Camera-type eye (tissue), 1 donor: Measurements from ENCODE around the gene INSL6. TPM values are rescaled to one million over a fixed set of nuclear protein-coding genes. Genes with fewer than 3 reads are reported as not detected.

Source experiments
- total RNA-seq: library from RNA; depleted of rRNA; stranded (reverse); fragments of >200 nt; gene quantifications from one replicate; pipeline ENCODE4 v1.2.3, GENCODE V29; 2014

INSL6 gene, protein sequence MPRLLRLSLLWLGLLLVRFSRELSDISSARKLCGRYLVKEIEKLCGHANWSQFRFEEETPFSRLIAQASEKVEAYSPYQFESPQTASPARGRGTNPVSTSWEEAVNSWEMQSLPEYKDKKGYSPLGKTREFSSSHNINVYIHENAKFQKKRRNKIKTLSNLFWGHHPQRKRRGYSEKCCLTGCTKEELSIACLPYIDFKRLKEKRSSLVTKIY
- not detected for total RNA-seq

DNA sequence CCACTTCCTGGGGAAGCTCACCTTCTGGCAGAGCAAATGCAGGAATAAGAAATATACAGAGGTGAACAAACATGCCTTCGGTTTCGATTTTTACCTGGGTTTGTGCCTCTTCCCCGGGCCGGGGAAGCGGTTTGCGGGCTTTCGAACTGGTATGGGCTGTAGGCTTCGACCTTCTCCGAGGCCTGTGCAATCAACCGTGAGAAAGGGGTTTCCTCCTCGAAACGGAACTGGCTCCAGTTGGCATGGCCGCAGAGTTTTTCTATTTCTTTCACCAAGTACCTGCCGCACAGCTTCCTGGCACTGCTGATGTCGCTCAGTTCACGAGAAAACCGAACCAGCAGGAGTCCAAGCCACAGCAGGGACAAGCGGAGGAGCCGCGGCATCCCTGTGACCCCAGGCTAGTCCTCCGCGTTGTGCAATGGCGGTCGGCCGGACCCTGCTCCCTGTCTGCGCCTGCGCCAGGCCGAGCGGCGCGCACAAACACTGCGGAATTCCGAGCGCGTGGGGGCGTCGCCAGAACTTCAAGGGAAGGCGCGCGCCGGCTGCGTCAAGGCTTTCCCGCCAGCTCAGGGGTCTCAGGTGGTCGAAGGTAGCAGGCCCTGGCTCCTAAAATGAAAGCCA, at the start of gene INSL6:
Gene INSL6, minus strand, starts transcription at position 420 of the 621 bp plus-strand sequence. Its CDS starts 37 bp downstream, at position 383.

GRCh38 chr9:5231212-5231611, 45.8 kb upstream of the INSL6 start, which contains the start of gene INSL4:
INSL4 (plus strand) TSS chr9:5231419; CDS start chr9:5231524, 105 bp downstream.

Other genes starting within 250 kb of the INSL6 start
- gene JAK2, start 200.4 kb downstream of the INSL6 start, total RNA-seq, result 33.5 TPM
- not detected for gene INSL4, start 45.8 kb upstream of the INSL6 start, total RNA-seq
- gene RLN2, start 119.1 kb upstream of the INSL6 start, total RNA-seq, result not detected
- 0.82 TPM for gene RLN1, start 154.2 kb upstream of the INSL6 start, total RNA-seq